ENCODE measurements around the gene SEPTIN5. TPM values are rescaled to one million over a fixed set of nuclear protein-coding genes. Genes with fewer than 3 reads are reported as not detected.
A peak's percentile ranks its signal among the peaks of the same experiment; 100 is the strongest.

The SEPTIN5 gene
- total and polyA plus RNA-seq, 8 donors, result 4.2 to 53.4 (median 7.9) TPM

DNA sequence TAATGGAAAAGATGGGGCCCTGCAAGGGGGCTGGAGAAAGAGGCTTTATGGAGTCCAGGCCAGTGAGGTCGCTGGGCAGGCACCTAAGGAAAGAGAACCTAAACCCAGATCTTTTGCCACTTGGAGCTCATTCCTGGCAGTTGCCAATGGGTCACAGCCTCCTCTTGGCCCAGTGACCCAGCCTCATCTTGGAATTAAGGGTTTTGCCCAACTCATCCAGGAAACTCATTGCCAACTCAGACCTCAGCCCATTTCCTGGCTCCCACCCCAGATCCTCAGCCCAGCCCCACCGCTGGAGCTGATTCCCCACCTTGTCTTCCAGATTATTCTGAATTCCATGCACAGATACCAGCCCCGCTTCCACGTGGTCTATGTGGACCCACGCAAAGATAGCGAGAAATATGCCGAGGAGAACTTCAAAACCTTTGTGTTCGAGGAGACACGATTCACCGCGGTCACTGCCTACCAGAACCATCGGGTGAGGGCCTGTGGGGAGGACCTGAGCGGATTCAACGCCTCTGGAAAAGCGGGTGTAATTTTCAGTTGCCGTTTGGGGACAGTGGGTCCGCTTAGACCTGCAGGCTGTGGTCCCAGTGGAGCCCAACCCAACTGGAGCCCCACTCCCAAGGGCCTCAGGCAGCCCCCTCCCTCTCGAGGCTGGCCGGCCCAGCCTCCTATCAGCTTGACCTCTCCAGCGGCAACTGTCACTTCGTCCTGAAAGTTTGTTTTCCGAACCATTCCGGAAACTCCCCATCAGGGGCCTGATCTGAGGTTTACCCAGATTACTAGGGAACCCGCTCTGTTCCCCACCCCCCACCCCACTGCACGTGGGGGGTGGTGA lies 50.6 kb downstream of the SEPTIN5 start:
- no peaks in the 10 kb centered on the region for H3K9me3 ChIP-seq
- H3K27me3 ChIP-seq, result peaks cover 0 to 42% (median 13%) of the 10 kb centered on the region in 4 donors
- intact Hi-C loops (cut with DNase I), result no loop called here
- no peak overlapping the region for H3K27ac ChIP-seq
- ATAC-seq (no peak), FAIRE-seq (no peak), DNase-seq (peak in 1 of 6 donors; percentile 31)
- WGBS, 2 donors, result 55 to 62% methylated on average over 25 of the region's 25 CpGs
- TF ChIP-seq, protein P1, sequence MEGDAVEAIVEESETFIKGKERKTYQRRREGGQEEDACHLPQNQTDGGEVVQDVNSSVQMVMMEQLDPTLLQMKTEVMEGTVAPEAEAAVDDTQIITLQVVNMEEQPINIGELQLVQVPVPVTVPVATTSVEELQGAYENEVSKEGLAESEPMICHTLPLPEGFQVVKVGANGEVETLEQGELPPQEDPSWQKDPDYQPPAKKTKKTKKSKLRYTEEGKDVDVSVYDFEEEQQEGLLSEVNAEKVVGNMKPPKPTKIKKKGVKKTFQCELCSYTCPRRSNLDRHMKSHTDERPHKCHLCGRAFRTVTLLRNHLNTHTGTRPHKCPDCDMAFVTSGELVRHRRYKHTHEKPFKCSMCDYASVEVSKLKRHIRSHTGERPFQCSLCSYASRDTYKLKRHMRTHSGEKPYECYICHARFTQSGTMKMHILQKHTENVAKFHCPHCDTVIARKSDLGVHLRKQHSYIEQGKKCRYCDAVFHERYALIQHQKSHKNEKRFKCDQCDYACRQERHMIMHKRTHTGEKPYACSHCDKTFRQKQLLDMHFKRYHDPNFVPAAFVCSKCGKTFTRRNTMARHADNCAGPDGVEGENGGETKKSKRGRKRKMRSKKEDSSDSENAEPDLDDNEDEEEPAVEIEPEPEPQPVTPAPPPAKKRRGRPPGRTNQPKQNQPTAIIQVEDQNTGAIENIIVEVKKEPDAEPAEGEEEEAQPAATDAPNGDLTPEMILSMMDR (IDR thresholded peaks at IDR 0.05), result no peak
- no peaks in the 10 kb centered on the region for H3K36me3 ChIP-seq
- peaks cover 0 to 5% (median 0%) of the 10 kb centered on the region in 3 donors for H3K4me1 ChIP-seq
- H3K4me3 ChIP-seq, result no peak overlapping the region

DNA sequence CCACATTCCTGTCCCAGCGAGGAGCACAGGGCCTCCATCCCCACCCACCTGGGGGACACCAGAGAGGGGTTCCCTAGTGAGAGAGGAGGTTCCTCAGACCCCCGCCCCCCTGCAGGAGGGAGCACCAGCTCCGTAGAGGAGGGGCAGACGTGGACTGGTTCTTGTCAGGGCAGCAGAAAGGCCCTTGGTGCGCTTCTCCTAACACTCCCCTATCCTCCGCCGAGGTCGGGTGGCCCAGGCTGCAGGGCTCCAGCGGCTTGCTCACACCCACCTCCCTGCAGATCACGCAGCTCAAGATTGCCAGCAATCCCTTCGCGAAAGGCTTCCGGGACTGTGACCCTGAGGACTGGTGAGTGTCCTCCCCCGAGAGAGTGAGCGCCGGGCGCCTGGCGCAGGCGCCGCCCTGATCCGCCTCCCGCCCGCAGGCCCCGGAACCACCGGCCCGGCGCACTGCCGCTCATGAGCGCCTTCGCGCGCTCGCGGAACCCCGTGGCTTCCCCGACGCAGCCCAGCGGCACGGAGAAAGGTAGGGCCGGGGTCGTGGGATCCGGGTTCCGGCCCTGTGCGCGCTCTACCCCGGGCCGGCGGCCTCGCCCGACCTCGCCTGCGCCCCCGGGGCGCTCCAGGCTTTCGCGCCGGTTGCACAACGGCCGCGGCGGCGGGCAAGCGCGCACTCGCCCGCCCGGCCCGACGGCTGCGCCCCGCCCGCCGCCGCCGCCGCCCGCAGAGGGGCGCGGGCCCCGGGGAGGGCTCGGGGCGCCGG lies 51.4 kb downstream of the SEPTIN5 start:
- TF ChIP-seq, protein P1 (IDR thresholded peaks at IDR 0.05), result no peak
- H3K27me3 ChIP-seq, result peaks cover 0 to 47% (median 11%) of the 10 kb centered on the region in 4 donors
- peak overlapping the region in 1 of 4 donors; percentile 33 for H3K4me3 ChIP-seq
- whole genome bisulfite sequencing, 2 donors, result 5 to 6% methylated on average over 55 to 83 of the region's 83 CpGs
- intact Hi-C loops (cut with DNase I), result no loop called here
- H3K9me3 ChIP-seq, result no peaks in the 10 kb centered on the region
- H3K36me3 ChIP-seq, result no peaks in the 10 kb centered on the region
- peaks cover 0 to 5% (median 0%) of the 10 kb centered on the region in 3 donors for H3K4me1 ChIP-seq
- H3K27ac ChIP-seq, result no peak overlapping the region
- ATAC-seq (peak in 2 of 4 donors; percentile 29 to 52), FAIRE-seq (no peak), DNase-seq (peak in 1 of 6 donors; percentile 52)

DNA sequence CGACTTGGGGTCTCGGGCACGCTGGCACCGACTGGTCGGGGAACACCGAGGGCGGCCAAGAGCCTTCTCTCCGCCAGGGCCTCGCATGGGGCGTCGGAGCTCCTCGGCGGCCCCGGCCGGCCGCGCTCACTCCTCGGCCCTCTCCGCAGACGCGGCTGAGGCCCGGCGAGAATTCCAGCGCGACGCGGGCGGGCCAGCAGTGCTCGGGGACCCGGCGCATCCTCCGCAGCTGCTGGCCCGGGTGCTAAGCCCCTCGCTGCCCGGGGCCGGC lies 51.9 kb downstream of the SEPTIN5 start:
- H3K27me3 ChIP-seq, result peaks cover 0 to 45% (median 11%) of the 10 kb centered on the region in 4 donors
- TF ChIP-seq, protein P1 (IDR thresholded peaks at IDR 0.05), result no peak
- H3K27ac ChIP-seq, result no peak overlapping the region
- peaks cover 0 to 5% (median 0%) of the 10 kb centered on the region in 3 donors for H3K4me1 ChIP-seq
- WGBS, 2 donors, result 1 to 3% methylated on average over 27 to 36 of the region's 36 CpGs
- H3K9me3 ChIP-seq, result no peaks in the 10 kb centered on the region
- H3K4me3 ChIP-seq, result peak overlapping the region in 3 of 4 donors; percentile 10 to 45 (median 18)
- ATAC-seq (no peak), FAIRE-seq (no peak), DNase-seq (peak in 2 of 6 donors; percentile 10 to 57)
- no peaks in the 10 kb centered on the region for H3K36me3 ChIP-seq
- intact Hi-C loops (cut with DNase I), result no loop called here

DNA sequence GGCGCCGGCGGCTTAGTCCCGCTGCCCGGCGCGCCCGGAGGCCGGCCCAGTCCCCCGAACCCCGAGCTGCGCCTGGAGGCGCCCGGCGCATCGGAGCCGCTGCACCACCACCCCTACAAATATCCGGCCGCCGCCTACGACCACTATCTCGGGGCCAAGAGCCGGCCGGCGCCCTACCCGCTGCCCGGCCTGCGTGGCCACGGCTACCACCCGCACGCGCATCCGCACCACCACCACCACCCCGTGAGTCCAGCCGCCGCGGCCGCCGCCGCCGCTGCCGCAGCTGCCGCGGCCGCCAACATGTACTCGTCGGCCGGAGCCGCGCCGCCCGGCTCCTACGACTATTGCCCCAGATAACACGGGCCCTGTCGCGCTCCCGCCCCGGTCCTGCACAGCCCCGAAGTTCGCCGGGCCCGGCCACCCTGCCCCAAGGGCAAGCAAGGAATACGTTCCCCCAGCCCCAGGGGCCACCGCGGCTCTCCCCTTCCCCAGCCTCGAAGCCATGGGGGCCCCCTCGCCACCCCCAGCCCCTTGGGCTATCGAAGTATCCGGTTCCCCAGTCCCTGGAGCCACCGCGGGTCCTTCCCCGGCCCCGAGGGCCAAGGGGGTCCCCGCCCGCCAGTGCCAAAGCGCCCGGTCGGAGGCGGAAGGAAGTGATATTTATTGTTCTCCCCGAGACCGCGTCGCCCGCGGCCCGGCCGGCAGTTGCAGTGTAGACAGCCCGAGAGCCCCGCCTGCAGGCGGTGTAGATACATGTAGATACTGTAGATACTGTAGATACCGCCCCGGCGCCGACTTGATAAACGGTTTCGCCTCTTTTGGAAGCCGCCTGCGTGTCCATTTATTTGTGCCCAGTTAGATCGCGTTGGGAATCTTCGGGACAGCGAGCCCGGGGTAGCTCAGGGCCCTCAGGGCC lies 52.5 kb downstream of the SEPTIN5 start:
- intact Hi-C loops (cut with DNase I), result no loop called here
- no peak overlapping the region for H3K27ac ChIP-seq
- DNase-seq (peak; percentile 24 to 82 (median 53)), FAIRE-seq (no peak), ATAC-seq (peak; percentile 63 to 86 (median 80))
- peak overlapping the region; percentile 10 to 45 (median 16) for H3K4me3 ChIP-seq
- peaks cover 0 to 43% (median 12%) of the 10 kb centered on the region in 4 donors for H3K27me3 ChIP-seq
- H3K4me1 ChIP-seq, result peaks cover 0 to 5% (median 0%) of the 10 kb centered on the region in 3 donors
- H3K9me3 ChIP-seq, result no peaks in the 10 kb centered on the region
- no peaks in the 10 kb centered on the region for H3K36me3 ChIP-seq
- 2% methylated on average over 76 to 103 of the region's 103 CpGs for WGBS, 2 donors
- TF ChIP-seq, protein P1 (IDR thresholded peaks at IDR 0.05), result no peak
